ENCODE data around the gene POLR2E.

The POLR2E gene

GRCh38 chr19:1113986-1114483, 18.9 kb upstream of the POLR2E start:
- Histone ChIP-seq H3K14ac (ENCODE audit: low read length) (peak overlapping the region; percentile 33), H3K4me2 (ENCODE audit: low read length) (no peak overlapping the region), H2BK5ac (ENCODE audit: low read depth, low read length, poor library complexity) (no peak overlapping the region), H3K27ac (ENCODE audit: low read depth, low read length) (no peak overlapping the region), H4K12ac (ENCODE audit: low read depth, low read length) (peak overlapping the region; percentile 9), H3K18ac (ENCODE audit: low read length) (no peak overlapping the region), H3K9ac (ENCODE audit: low read length) (no peak overlapping the region), H3K36me3 (ENCODE audit: control insufficient read depth in 1 of 2, insufficient read depth in 2 of 2, low read length in 2 of 2) (peaks cover 65 to 69% of the 10 kb centered on the region in 2 experiments), H2AFZ (ENCODE audit: insufficient read depth, low read length, poor library complexity) (no peak overlapping the region), H3K23ac (ENCODE audit: low read length) (no peak overlapping the region), H4K8ac (ENCODE audit: low read depth, low read length) (peak overlapping the region; percentile 63), H3K4ac (ENCODE audit: low read depth, low read length) (no peak overlapping the region), H2BK120ac (ENCODE audit: insufficient read depth, low read length, poor library complexity) (no peak overlapping the region), H3K9me3 (ENCODE audit: insufficient read depth, low read depth, low read length) (no peaks in the 10 kb centered on the region), H3K79me2 (ENCODE audit: control insufficient read depth, insufficient read depth, low read length, poor library complexity) (no peaks in the 10 kb centered on the region), H2BK12ac (ENCODE audit: low read length) (peak overlapping the region; percentile 1), H3K27me3 (ENCODE audit: insufficient read depth, low read length) (no peaks in the 10 kb centered on the region), H3K79me1 (ENCODE audit: low read length) (peaks cover 3% of the 10 kb centered on the region), H2AK5ac (ENCODE audit: low read length) (no peak overlapping the region), H4K91ac (ENCODE audit: low read depth, low read length) (peak overlapping the region; percentile 33), H3K4me1 (ENCODE audit: control insufficient read depth in 1 of 2, insufficient read depth in 2 of 2, low read length in 2 of 2) (peaks cover 6 to 9% of the 10 kb centered on the region in 2 experiments), H3K4me3 (ENCODE audit: low read depth, low read length) (no peak overlapping the region)
- no CpG with 5 or more reads among the region's 25 CpGs for WGBS (ENCODE audit: extremely low coverage, insufficient coverage, insufficient read length)
- peak; percentile 79 to 85 for DNase-seq

- H2BK12ac ChIP-seq (ENCODE audit: low read length) = peak overlapping the region; percentile 1
- H3K4me1 ChIP-seq (ENCODE audit: control insufficient read depth in 1 of 2, insufficient read depth in 2 of 2, low read length in 2 of 2) = peaks cover 6 to 9% of the 10 kb centered on the region in 2 experiments
- H4K12ac ChIP-seq (ENCODE audit: low read depth, low read length) = peak overlapping the region; percentile 40
- WGBS (ENCODE audit: extremely low coverage, insufficient coverage, insufficient read length) = no CpG with 5 or more reads among the region's 44 CpGs
- peak; percentile 95 for DNase-seq
- no peak overlapping the region for H2BK5ac ChIP-seq (ENCODE audit: low read depth, low read length, poor library complexity)
- H4K91ac ChIP-seq (ENCODE audit: low read depth, low read length) = peak overlapping the region; percentile 33
- no peak overlapping the region for H3K23ac ChIP-seq (ENCODE audit: low read length)
- H2AK5ac ChIP-seq (ENCODE audit: low read length) = peak overlapping the region; percentile 36
- peak overlapping the region; percentile 31 for H3K18ac ChIP-seq (ENCODE audit: low read length)
- H3K4me3 ChIP-seq (ENCODE audit: low read depth, low read length) = no peak overlapping the region
- no peak overlapping the region for H3K9ac ChIP-seq (ENCODE audit: low read length)
- H3K14ac ChIP-seq (ENCODE audit: low read length) = peak overlapping the region; percentile 33
- peaks cover 3% of the 10 kb centered on the region for H3K79me1 ChIP-seq (ENCODE audit: low read length)
- H3K27ac ChIP-seq (ENCODE audit: low read depth, low read length) = peak overlapping the region; percentile 2
- peak overlapping the region; percentile 63 for H4K8ac ChIP-seq (ENCODE audit: low read depth, low read length)
- no peak overlapping the region for H3K4ac ChIP-seq (ENCODE audit: low read depth, low read length)
- H2BK120ac ChIP-seq (ENCODE audit: insufficient read depth, low read length, poor library complexity) = no peak overlapping the region
- H3K79me2 ChIP-seq (ENCODE audit: control insufficient read depth, insufficient read depth, low read length, poor library complexity) = no peaks in the 10 kb centered on the region
- H3K36me3 ChIP-seq (ENCODE audit: control insufficient read depth in 1 of 2, insufficient read depth in 2 of 2, low read length in 2 of 2) = peaks cover 64 to 68% of the 10 kb centered on the region in 2 experiments
- H3K4me2 ChIP-seq (ENCODE audit: low read length) = no peak overlapping the region
- no peak overlapping the region for H2AFZ ChIP-seq (ENCODE audit: insufficient read depth, low read length, poor library complexity)
- no peaks in the 10 kb centered on the region for H3K9me3 ChIP-seq (ENCODE audit: insufficient read depth, low read depth, low read length)
- H3K27me3 ChIP-seq (ENCODE audit: insufficient read depth, low read length) = no peaks in the 10 kb centered on the region
These were observed 18.1 kb upstream of the POLR2E start for GRCh38 chr19:1113030-1113985.

- peaks cover 3% of the 10 kb centered on the region for H3K79me1 ChIP-seq (ENCODE audit: low read length)
- peak overlapping the region; percentile 33 for H4K91ac ChIP-seq (ENCODE audit: low read depth, low read length)
- H3K9ac ChIP-seq (ENCODE audit: low read length) = no peak overlapping the region
- H2AK5ac ChIP-seq (ENCODE audit: low read length) = peak overlapping the region; percentile 36
- H3K4me2 ChIP-seq (ENCODE audit: low read length) = no peak overlapping the region
- H4K8ac ChIP-seq (ENCODE audit: low read depth, low read length) = no peak overlapping the region
- no peak overlapping the region for H3K4me3 ChIP-seq (ENCODE audit: low read depth, low read length)
- no peak overlapping the region for H3K27ac ChIP-seq (ENCODE audit: low read depth, low read length)
- peak overlapping the region; percentile 48 for H4K12ac ChIP-seq (ENCODE audit: low read depth, low read length)
- no peaks in the 10 kb centered on the region for H3K9me3 ChIP-seq (ENCODE audit: insufficient read depth, low read depth, low read length)
- H3K4me1 ChIP-seq (ENCODE audit: control insufficient read depth in 1 of 2, insufficient read depth in 2 of 2, low read length in 2 of 2) = peaks cover 6 to 9% of the 10 kb centered on the region in 2 experiments
- no CpG with 5 or more reads among the region's 71 CpGs for WGBS (ENCODE audit: extremely low coverage, insufficient coverage, insufficient read length)
- H3K79me2 ChIP-seq (ENCODE audit: control insufficient read depth, insufficient read depth, low read length, poor library complexity) = no peaks in the 10 kb centered on the region
- peak overlapping the region; percentile 16 for H2BK12ac ChIP-seq (ENCODE audit: low read length)
- no peak overlapping the region for H3K4ac ChIP-seq (ENCODE audit: low read depth, low read length)
- no peak overlapping the region for H2BK120ac ChIP-seq (ENCODE audit: insufficient read depth, low read length, poor library complexity)
- no peak overlapping the region for H2BK5ac ChIP-seq (ENCODE audit: low read depth, low read length, poor library complexity)
- H2AFZ ChIP-seq (ENCODE audit: insufficient read depth, low read length, poor library complexity) = no peak overlapping the region
- no peak overlapping the region for H3K23ac ChIP-seq (ENCODE audit: low read length)
- H3K14ac ChIP-seq (ENCODE audit: low read length) = no peak overlapping the region
- H3K18ac ChIP-seq (ENCODE audit: low read length) = peak overlapping the region; percentile 53
- DNase-seq = peak; percentile 87 to 88
- H3K36me3 ChIP-seq (ENCODE audit: control insufficient read depth in 1 of 2, insufficient read depth in 2 of 2, low read length in 2 of 2) = peaks cover 62 to 67% of the 10 kb centered on the region in 2 experiments
- H3K27me3 ChIP-seq (ENCODE audit: insufficient read depth, low read length) = no peaks in the 10 kb centered on the region
These were observed 17.3 kb upstream of the POLR2E start for GRCh38 chr19:1112268-1113029.

- Histone ChIP-seq H3K9ac (ENCODE audit: low read length) (no peak overlapping the region), H3K27me3 (ENCODE audit: insufficient read depth, low read length) (no peaks in the 10 kb centered on the region), H2AFZ (ENCODE audit: insufficient read depth, low read length, poor library complexity) (no peak overlapping the region), H3K79me2 (ENCODE audit: control insufficient read depth, insufficient read depth, low read length, poor library complexity) (no peaks in the 10 kb centered on the region), H3K4me1 (ENCODE audit: control insufficient read depth in 1 of 2, insufficient read depth in 2 of 2, low read length in 2 of 2) (peaks cover 6 to 10% of the 10 kb centered on the region in 2 experiments), H3K14ac (ENCODE audit: low read length) (no peak overlapping the region), H4K8ac (ENCODE audit: low read depth, low read length) (no peak overlapping the region), H2BK120ac (ENCODE audit: insufficient read depth, low read length, poor library complexity) (no peak overlapping the region), H3K4ac (ENCODE audit: low read depth, low read length) (peak overlapping the region; percentile 31), H2AK5ac (ENCODE audit: low read length) (no peak overlapping the region), H3K36me3 (ENCODE audit: control insufficient read depth in 1 of 2, insufficient read depth in 2 of 2, low read length in 2 of 2) (peaks cover 62 to 67% of the 10 kb centered on the region in 2 experiments), H3K4me2 (ENCODE audit: low read length) (no peak overlapping the region), H4K91ac (ENCODE audit: low read depth, low read length) (peak overlapping the region; percentile 48), H2BK12ac (ENCODE audit: low read length) (no peak overlapping the region), H4K12ac (ENCODE audit: low read depth, low read length) (peak overlapping the region; percentile 48), H2BK5ac (ENCODE audit: low read depth, low read length, poor library complexity) (no peak overlapping the region), H3K23ac (ENCODE audit: low read length) (no peak overlapping the region), H3K27ac (ENCODE audit: low read depth, low read length) (peak overlapping the region; percentile 21), H3K18ac (ENCODE audit: low read length) (no peak overlapping the region), H3K9me3 (ENCODE audit: insufficient read depth, low read depth, low read length) (no peaks in the 10 kb centered on the region), H3K4me3 (ENCODE audit: low read depth, low read length) (no peak overlapping the region), H3K79me1 (ENCODE audit: low read length) (peaks cover 3% of the 10 kb centered on the region)
- no peak for DNase-seq
- no CpG with 5 or more reads among the region's 18 CpGs for WGBS (ENCODE audit: extremely low coverage, insufficient coverage, insufficient read length)
These were observed 16.6 kb upstream of the POLR2E start for GRCh38 chr19:1111641-1112267.

Measured in trophoblast cell (in vitro differentiated cells and primary cell).